Activated CD4-positive, alpha-beta T cell treated with anti-CD3 and anti-CD28 coated beads for 36 hours (primary cell): Measurements from ENCODE around the gene SMIM14. TPM values are rescaled to one million over a fixed set of nuclear protein-coding genes. Genes with fewer than 3 reads are reported as not detected.
A peak's percentile ranks its signal among the peaks of the same experiment; 100 is the strongest.

Experiments
- ATAC-seq: fragments of 200-7000 bp; cut with Tn5 transposase; one replicate; pipeline ENCODE4 v1.10.0; 2021; ENCODE audit warnings: mild to moderate bottlenecking, moderate library complexity
- CTCF ChIA-PET: fragments of 350-600 bp; sonication (Branson Sonifier 250); formaldehyde crosslinking; loops from one replicate; lab custom pipeline; 2021; ENCODE audit warnings: antibody characterized with exemption; lab: Charles Lee
- POLR2A ChIA-PET: fragments of 350-600 bp; sonication (Branson Sonifier 250); formaldehyde crosslinking; loops from one replicate; lab custom pipeline; 2021; ENCODE audit warnings: antibody characterized with exemption, inconsistent platforms; lab: Charles Lee
- DNase-seq: peaks from one replicate; pipeline ENCODE4 v3.0.0-alpha.2; 2020
- H3K27ac Mint-ChIP-seq: one replicate; pipeline ENCODE4 v1.8.0; 2021; ENCODE audit warnings: mixed read lengths
- H3K27me3 Mint-ChIP-seq: one replicate; pipeline ENCODE4 v1.8.0; 2021; ENCODE audit warnings: mixed read lengths
- H3K36me3 Mint-ChIP-seq: one replicate; pipeline ENCODE4 v1.8.0; 2021; ENCODE audit warnings: low read depth, mixed read lengths
- H3K4me1 Mint-ChIP-seq: one replicate; pipeline ENCODE4 v1.8.0; 2021; ENCODE audit warnings: mixed read lengths
- H3K4me3 Mint-ChIP-seq: one replicate; pipeline ENCODE4 v1.8.0; 2021; ENCODE audit warnings: mild to moderate bottlenecking, moderate library complexity, mixed read lengths
- H3K9me3 Mint-ChIP-seq: one replicate; pipeline ENCODE4 v1.8.0; 2021; ENCODE audit warnings: low read depth, mixed read lengths
- intact Hi-C, 2 experiments: fragments of 100-400 bp; cut with DNase I in 1 of 2; cut with micrococcal nuclease in 1 of 2; formaldehyde crosslinking; loops; one replicate each; pipeline versions ENCODE4 v1.14.2 to v1.15.1; 2022 to 2024; cut with DNase I, micrococcal nuclease
- total RNA-seq, 2 experiments: library from RNA; stranded (reverse); gene quantifications; one replicate each; pipeline ENCODE4 v1.2.3, GENCODE V29; 2021

SMIM14 gene
- total RNA-seq, 2 experiments from 2014 or later, result 1.4 to 2.0 TPM

DNA sequence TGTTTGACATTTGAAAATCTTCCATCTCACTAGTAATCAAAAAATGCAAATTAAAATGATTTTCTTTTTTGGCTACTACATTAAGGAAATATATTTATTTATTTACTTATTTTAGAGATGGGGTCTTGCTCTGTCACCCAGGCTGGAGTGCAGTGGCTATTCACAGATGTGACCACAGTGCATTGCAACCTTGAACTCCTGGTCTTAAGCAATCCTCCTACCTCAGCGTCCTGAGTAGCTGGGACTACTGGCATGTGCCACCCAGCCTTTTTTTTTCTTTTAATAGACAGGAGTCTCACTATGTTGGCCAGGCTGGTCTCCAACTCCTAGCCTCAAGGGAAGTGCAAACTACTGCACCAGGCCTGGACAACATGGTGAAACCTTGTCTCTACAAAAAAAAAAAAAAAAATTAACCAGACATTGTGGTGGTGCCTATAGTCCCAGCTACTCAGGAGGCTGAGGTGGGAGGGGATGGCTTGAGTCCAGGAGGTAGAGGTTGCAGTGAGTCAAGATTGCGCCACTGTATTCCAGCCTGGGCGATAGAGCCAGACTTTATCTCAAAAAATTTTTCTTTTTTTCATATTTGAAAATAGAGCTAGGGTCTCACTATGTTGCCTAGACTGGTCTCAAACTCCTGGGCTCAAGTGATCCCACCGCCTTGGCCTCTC is 4.4 kb upstream of the SMIM14 start:
- Mint-ChIP-seq H3K27ac (no peak overlapping the region), H3K4me3 (no peak overlapping the region), H3K4me1 (peaks cover 14% of the 10 kb centered on the region), H3K36me3 (no peaks in the 10 kb centered on the region), H3K9me3 (no peaks in the 10 kb centered on the region), H3K27me3 (no peaks in the 10 kb centered on the region)
- intact Hi-C loops, result no loop called here
- ATAC-seq, result no peak
- no peak for DNase-seq
- ChIA-PET POLR2A (no interaction called here), CTCF (no interaction called here)

DNA sequence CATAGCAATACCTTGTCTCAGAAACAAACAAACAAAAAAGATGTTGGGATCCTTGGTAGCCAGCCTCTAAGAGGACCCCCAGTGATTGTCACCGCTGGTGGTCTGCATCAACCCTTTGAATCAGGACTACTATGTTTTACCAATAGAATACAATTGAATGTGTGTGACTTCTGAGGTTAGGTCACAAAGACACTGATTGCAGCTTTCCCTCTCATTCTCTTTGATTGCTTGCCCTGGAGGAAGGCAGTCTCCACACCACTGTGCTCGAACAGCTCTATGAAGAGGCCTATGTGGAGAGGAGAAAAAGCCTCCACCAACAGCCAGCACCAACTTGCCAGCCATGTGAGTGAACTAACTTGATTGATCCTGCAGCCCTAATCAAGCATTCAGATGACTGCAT is 2.8 kb upstream of the SMIM14 start:
- CTCF ChIA-PET, result interaction anchor here (1.4 kb wide), 1 partner anchor 172 kb away, joined by 4 read pairs; no protein-coding TSS in a partner anchor
- Mint-ChIP-seq H3K9me3 (no peaks in the 10 kb centered on the region), H3K4me3 (no peak overlapping the region), H3K27me3 (no peaks in the 10 kb centered on the region), H3K4me1 (peaks cover 24% of the 10 kb centered on the region), H3K36me3 (no peaks in the 10 kb centered on the region), H3K27ac (no peak overlapping the region)
- intact Hi-C loops, result no loop called here
- ATAC-seq (no peak), DNase-seq (no peak)
- POLR2A ChIA-PET, result no interaction called here

DNA sequence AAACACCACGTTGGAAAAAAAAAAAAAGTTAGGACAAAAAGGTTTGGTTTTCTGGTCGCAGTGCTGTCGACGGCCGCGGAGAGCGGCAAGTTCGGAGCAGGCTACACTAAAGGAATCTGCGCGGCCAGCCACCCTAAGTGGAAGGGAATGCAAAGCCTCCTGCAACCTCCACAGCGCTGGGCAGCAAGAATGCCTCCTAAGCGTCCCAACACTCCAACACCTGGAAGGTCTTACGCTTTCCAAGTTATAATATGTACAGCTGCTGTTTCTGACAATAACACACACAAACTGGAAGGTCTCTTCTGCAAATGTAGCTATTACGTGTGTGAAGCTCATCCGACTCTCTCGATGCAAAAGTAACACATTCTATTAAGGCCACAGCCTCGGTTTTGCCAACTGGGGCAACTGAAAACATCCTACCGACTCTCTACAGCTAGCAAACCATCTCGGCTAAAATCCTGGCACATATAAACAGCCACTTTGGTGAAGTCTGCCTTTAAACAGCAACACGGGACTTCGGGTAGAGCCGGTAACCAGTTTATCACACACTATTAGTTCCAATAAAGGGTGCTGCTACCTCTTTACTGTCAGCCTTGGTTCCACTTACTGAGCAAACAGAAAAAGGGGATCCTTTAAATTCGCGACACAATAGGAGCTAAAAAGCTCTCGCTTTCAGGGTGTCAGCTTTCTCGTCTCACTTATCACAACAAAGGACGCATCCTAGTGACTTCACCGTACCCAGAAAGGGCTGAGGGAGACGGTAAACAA is 895 bp downstream of the SMIM14 start:
- Mint-ChIP-seq H3K9me3 (no peaks in the 10 kb centered on the region), H3K4me3 (peak overlapping the region; percentile 83), H3K27ac (peak overlapping the region; percentile 76), H3K27me3 (no peaks in the 10 kb centered on the region), H3K36me3 (no peaks in the 10 kb centered on the region), H3K4me1 (peaks cover 33% of the 10 kb centered on the region)
- ATAC-seq (peak; percentile 34), DNase-seq (peak; percentile 41)
- intact Hi-C loops, result loop anchor here (1.0 to 5.0 kb wide), 6 partner anchors 61 to 670 kb away; partner anchors contain the start of genes LIAS (in 2 of the 2), RPL9 (in 2 of the 2), UBE2K (in 1 of the 2) and UGDH (in 1 of the 2)
- POLR2A ChIA-PET, result interaction anchor here (0.6 to 1.6 kb wide), 7 partner anchors 13 to 1134 kb away, joined by 3 to 8 read pairs (median 3); partner anchors contain the start of genes LIAS, RPL9 and UGDH
- CTCF ChIA-PET, result interaction anchor here (0.6 to 1.7 kb wide), 11 partner anchors 10 to 583 kb away, joined by 3 to 5 read pairs (median 3); partner anchors contain the start of genes UBE2K and UGDH

DNA sequence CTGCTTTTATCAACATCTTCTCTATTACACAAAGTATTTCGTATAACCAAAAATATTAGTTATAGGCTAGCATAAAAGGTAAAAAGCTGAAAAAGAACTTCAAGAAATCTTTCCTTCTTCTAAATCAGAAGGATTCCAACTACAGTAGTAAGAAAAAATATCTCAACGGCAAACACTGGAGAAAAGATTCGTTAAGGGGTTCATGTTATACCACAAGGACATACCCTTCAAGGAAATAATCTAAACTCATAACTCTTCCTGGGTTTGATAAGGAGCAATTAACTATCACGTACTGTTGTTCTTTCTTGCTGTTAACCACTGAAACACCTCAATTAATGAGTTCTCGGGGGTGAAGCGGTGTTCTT is 1.5 kb downstream of the SMIM14 start:
- POLR2A ChIA-PET, result interaction anchor here (0.8 to 1.6 kb wide), 3 partner anchors 132 to 178 kb away, joined by 3 to 8 read pairs (median 4); partner anchors contain the start of genes LIAS and RPL9
- Mint-ChIP-seq H3K27ac (peak overlapping the region; percentile 76), H3K4me3 (peak overlapping the region; percentile 83), H3K27me3 (no peaks in the 10 kb centered on the region), H3K4me1 (peaks cover 33% of the 10 kb centered on the region), H3K9me3 (no peaks in the 10 kb centered on the region), H3K36me3 (no peaks in the 10 kb centered on the region)
- ATAC-seq (no peak), DNase-seq (no peak)
- CTCF ChIA-PET, result interaction anchor here (0.6 to 1.7 kb wide), 6 partner anchors 11 to 582 kb away, joined by 3 to 5 read pairs (median 3); no protein-coding TSS in a partner anchor
- intact Hi-C loops, result loop anchor here (5.0 kb wide), 2 partner anchors 180 to 670 kb away; partner anchors contain the start of genes LIAS (in 1 of the 2) and RPL9 (in 1 of the 2)

DNA sequence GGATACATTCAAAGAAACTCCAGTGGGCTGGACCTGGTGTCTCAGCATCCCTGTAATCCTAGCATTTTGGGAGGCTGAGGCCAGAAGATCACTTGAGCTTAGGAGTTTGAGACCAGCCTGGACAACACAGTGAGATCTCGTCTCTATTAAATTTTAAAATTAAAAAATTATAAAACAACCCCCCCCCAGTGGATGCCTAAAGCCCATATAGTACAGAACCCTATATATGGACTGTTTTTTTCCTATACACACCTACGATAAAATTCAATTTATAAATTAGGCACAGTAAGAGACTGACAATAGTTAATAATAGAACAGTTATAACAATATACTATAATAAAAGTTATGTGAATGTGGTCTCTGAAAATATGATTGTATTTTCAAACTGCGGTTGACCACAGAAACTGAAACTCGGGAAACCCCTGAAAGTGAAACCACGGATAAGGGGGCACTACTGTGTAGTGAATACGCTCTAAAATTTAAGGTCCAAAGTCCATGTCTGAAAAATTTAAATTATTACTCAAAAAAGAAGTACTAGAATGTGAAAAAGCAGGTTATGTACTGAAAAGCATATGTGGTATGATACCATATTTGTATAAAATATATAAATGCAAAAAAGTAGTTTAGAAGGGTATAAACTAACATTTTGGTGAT is 2.0 kb downstream of the SMIM14 start:
- no peak overlapping the region for H3K27ac Mint-ChIP-seq
- H3K27me3 Mint-ChIP-seq, result no peaks in the 10 kb centered on the region
- peaks cover 33% of the 10 kb centered on the region for H3K4me1 Mint-ChIP-seq
- ChIA-PET CTCF (interaction anchor here (0.9 to 1.2 kb wide), 2 partner anchors 12 to 108 kb away, joined by 3 read pairs; no protein-coding TSS in a partner anchor), POLR2A (no interaction called here)
- no peak for ATAC-seq
- no peak for DNase-seq
- intact Hi-C loops, result loop anchor here (5.0 kb wide), 2 partner anchors 179 to 671 kb away; partner anchors contain the start of genes LIAS (in 1 of the 2) and RPL9 (in 1 of the 2)
- no peak overlapping the region for H3K4me3 Mint-ChIP-seq
- no peaks in the 10 kb centered on the region for H3K9me3 Mint-ChIP-seq
- no peaks in the 10 kb centered on the region for H3K36me3 Mint-ChIP-seq

DNA sequence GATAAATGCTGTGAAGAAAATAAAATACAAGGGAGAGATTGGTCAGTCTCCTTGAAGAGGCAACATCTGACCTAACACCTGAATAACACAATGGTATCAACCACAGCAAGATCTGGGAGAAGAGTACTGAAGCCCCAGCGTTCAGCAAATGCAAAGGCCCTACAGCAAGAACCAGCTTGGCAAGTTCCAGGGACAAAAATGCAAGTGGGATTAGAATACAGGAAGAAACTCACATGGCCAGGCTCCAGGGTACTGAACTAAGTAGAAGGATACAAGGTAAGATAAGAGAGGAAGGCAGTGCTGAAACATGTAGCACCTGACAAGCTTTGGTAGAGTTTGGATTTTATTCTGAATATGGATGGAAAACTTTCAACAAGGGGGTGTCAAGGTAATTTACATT is 3.6 kb downstream of the SMIM14 start:
- H3K36me3 Mint-ChIP-seq, result no peaks in the 10 kb centered on the region
- no peaks in the 10 kb centered on the region for H3K9me3 Mint-ChIP-seq
- H3K27me3 Mint-ChIP-seq, result no peaks in the 10 kb centered on the region
- intact Hi-C loops, result loop anchor here (5.0 kb wide), 2 partner anchors 178 to 672 kb away; partner anchors contain the start of genes LIAS (in 1 of the 2) and RPL9 (in 1 of the 2)
- no peak for DNase-seq
- H3K27ac Mint-ChIP-seq, result no peak overlapping the region
- ChIA-PET POLR2A (no interaction called here), CTCF (interaction anchor here (0.5 to 2.1 kb wide), 2 partner anchors 12 to 1027 kb away, joined by 3 to 6 read pairs; no protein-coding TSS in a partner anchor)
- ATAC-seq, result no peak
- peaks cover 30% of the 10 kb centered on the region for H3K4me1 Mint-ChIP-seq
- no peak overlapping the region for H3K4me3 Mint-ChIP-seq

DNA sequence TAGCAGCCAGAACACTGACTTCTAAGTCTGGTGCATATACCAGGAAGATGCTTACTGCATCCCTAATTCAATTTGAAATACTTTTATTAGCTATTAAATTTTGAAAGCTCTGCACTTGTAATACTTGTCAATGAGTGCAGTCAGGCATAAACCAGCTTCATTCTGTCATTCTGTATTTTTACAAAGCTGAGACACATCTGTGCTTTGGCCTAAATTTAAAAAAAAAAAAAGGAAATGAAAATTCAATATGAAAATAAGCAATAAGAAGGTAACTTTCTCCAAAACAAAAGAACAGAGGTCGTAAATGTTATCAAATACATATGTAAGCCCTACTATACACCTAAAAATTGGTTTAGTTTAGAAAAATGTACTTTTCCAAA is 7.0 kb downstream of the SMIM14 start:
- Mint-ChIP-seq H3K4me1 (peaks cover 12% of the 10 kb centered on the region), H3K27ac (no peak overlapping the region), H3K27me3 (no peaks in the 10 kb centered on the region), H3K4me3 (no peak overlapping the region), H3K36me3 (no peaks in the 10 kb centered on the region), H3K9me3 (no peaks in the 10 kb centered on the region)
- intact Hi-C loops, result no loop called here
- no peak for DNase-seq
- ChIA-PET POLR2A (no interaction called here), CTCF (interaction anchor here (0.7 kb wide), 1 partner anchor 45 kb away, joined by 3 read pairs; no protein-coding TSS in a partner anchor)
- ATAC-seq, result no peak

DNA sequence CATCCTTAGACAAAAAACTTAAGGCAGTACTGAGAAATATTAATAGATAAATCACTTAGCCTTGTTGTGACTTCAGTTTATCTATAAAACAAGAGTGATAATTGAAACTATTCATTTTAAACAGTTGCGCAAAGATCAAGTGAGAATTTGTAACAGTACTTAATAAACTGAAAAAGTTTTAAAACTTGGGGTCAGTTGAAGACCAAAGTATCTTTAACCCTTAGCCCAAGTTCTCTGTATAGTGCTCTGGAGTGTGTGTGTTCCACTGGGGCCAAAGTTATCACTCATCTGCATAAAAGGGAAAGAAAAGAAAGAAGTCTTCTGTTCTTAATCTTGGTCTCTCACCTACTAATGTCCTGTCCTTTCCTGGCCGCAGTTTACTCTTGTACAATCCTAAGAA is 11.3 kb downstream of the SMIM14 start:
- ATAC-seq (no peak), DNase-seq (no peak)
- ChIA-PET CTCF (no interaction called here), POLR2A (no interaction called here)
- Mint-ChIP-seq H3K4me3 (no peak overlapping the region), H3K36me3 (no peaks in the 10 kb centered on the region), H3K27ac (no peak overlapping the region), H3K27me3 (no peaks in the 10 kb centered on the region), H3K4me1 (peaks cover 10% of the 10 kb centered on the region), H3K9me3 (no peaks in the 10 kb centered on the region)
- intact Hi-C loops, result no loop called here

DNA sequence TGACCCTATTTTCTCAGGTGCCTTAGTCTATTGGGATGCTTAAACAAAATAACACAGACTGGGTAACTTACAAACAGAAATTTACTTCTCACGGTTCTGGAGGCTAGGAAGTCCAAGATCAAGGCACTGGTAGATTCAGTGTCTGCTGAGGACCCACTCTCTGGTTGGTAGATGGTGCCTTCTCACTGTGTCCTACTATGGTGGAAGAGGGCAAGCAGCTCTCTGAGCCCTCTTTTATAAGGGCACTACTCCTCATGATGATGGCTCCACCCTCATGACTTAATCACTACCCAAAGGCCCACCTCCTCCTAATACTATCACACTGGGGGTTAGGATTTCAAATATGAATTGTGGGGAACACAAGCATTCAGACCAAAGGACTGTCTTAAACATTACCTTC is 11.8 kb downstream of the SMIM14 start:
- ATAC-seq, result no peak
- Mint-ChIP-seq H3K4me3 (no peak overlapping the region), H3K9me3 (no peaks in the 10 kb centered on the region), H3K36me3 (no peaks in the 10 kb centered on the region), H3K4me1 (peaks cover 10% of the 10 kb centered on the region), H3K27ac (no peak overlapping the region), H3K27me3 (no peaks in the 10 kb centered on the region)
- intact Hi-C loops, result no loop called here
- DNase-seq, result no peak
- ChIA-PET POLR2A (no interaction called here), CTCF (interaction anchor here (0.8 kb wide), 1 partner anchor 1503 kb away, joined by 3 read pairs; no protein-coding TSS in a partner anchor)

DNA sequence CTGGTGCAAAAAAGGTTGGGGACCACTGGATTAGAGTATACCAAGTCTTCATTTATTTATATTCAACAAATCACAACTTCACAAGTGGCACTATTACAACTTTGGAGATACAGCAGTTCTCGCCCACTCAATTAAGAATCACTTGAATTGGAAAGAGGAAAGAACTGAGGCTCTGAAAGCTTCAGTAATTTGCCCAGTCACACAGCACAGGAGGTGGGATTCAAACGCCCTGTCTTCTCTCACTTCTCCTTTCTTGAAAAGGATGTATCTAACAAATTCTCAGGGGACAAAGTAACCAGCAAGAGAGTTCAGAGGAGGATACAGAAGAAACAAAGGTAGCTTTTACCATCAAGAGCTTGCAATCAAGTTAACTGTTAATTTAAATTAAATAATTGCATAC is 12.4 kb downstream of the SMIM14 start:
- Mint-ChIP-seq H3K9me3 (no peaks in the 10 kb centered on the region), H3K4me1 (peaks cover 10% of the 10 kb centered on the region), H3K27me3 (no peaks in the 10 kb centered on the region), H3K36me3 (no peaks in the 10 kb centered on the region), H3K4me3 (no peak overlapping the region), H3K27ac (no peak overlapping the region)
- no peak for DNase-seq
- intact Hi-C loops, result no loop called here
- CTCF ChIA-PET, result interaction anchor here (0.8 to 1.7 kb wide), 2 partner anchors 117 to 1503 kb away, joined by 3 read pairs; no protein-coding TSS in a partner anchor
- ATAC-seq, result no peak
- POLR2A ChIA-PET, result no interaction called here
